PFSK-1 (cell line): Measurements from ENCODE around the gene ARHGEF10L.

Source experiments
- FOXP2 ChIP-seq: optimal IDR thresholded peaks from 2 replicates; pipeline ENCODE3; 2011; ENCODE audit warnings: borderline replicate concordance, control low read depth, inconsistent platforms; ENCODE audit not compliant: insufficient read depth; ENCODE audit errors: extremely low read length, extremely low read depth
- POLR2AphosphoS5 ChIP-seq: IDR thresholded peaks from 2 replicates; pipeline ENCODE4 v1.6.1; 2012; ENCODE audit warnings: low read depth, mild to moderate bottlenecking, control low read depth, low read length, moderate library complexity
- SIN3A ChIP-seq: IDR thresholded peaks from 2 replicates; pipeline ENCODE4 v1.6.1; 2012; ENCODE audit warnings: mild to moderate bottlenecking, low read length, moderate library complexity, borderline replicate concordance; ENCODE audit not compliant: insufficient read depth
- TAF1 ChIP-seq: IDR thresholded peaks from 2 replicates; pipeline ENCODE4 v1.6.1; 2012; ENCODE audit warnings: low read length, control low read depth, borderline replicate concordance; ENCODE audit not compliant: insufficient read depth
- TF ChIP-seq, protein P1 (sequence below), 2 experiments: IDR thresholded peaks; 2 replicates each; pipeline versions ENCODE4 v1.6.1 to v1.8.0; 2011 to 2012; ENCODE audit warnings: low read depth in 2 of 2, low read length in 2 of 2, control low read depth in 1 of 2, inconsistent platforms in 1 of 2, mild to moderate bottlenecking in 1 of 2, moderate library complexity in 1 of 2; ENCODE audit not compliant: insufficient read depth in 1 of 2

DNA sequence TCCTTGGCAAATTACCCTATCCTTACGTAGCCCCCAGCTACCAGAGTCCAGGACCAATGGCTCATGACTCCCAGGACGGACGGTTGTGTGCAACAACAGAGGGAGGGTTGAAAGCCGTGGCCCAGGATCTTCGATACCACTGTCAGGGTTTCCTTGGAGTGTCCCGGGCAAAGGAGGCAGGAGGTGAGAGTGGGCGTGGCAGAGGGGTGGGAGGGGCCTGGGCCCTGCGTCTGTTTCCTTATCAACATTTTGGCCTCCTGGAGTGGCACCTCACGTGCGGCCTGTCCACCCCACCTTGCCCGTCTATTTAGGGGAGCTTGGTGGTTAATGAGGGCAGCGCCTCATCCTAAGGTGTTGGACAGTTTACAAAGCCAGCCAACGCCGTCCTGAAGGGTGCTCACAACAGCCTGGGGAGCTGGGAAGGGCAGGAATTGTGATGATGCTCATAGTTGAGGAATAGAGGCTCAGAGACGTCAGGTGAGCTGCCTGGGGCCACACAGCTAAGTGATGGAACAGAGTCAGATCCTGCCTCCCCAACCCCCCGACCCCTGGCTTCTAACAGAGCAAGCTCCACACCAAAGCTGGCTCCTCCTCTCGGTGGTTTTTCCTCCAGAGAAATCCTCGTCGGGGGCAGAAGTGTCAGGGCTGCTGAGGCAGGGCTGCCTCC lies 17.4 kb upstream of the ARHGEF10L start:
- TF ChIP-seq TAF1 = no peak
- no peak for TF ChIP-seq FOXP2
- TF ChIP-seq POLR2AphosphoS5 = no peak
- TF ChIP-seq, protein P1, sequence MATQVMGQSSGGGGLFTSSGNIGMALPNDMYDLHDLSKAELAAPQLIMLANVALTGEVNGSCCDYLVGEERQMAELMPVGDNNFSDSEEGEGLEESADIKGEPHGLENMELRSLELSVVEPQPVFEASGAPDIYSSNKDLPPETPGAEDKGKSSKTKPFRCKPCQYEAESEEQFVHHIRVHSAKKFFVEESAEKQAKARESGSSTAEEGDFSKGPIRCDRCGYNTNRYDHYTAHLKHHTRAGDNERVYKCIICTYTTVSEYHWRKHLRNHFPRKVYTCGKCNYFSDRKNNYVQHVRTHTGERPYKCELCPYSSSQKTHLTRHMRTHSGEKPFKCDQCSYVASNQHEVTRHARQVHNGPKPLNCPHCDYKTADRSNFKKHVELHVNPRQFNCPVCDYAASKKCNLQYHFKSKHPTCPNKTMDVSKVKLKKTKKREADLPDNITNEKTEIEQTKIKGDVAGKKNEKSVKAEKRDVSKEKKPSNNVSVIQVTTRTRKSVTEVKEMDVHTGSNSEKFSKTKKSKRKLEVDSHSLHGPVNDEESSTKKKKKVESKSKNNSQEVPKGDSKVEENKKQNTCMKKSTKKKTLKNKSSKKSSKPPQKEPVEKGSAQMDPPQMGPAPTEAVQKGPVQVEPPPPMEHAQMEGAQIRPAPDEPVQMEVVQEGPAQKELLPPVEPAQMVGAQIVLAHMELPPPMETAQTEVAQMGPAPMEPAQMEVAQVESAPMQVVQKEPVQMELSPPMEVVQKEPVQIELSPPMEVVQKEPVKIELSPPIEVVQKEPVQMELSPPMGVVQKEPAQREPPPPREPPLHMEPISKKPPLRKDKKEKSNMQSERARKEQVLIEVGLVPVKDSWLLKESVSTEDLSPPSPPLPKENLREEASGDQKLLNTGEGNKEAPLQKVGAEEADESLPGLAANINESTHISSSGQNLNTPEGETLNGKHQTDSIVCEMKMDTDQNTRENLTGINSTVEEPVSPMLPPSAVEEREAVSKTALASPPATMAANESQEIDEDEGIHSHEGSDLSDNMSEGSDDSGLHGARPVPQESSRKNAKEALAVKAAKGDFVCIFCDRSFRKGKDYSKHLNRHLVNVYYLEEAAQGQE (IDR thresholded peaks at IDR 0.05; ENCODE audit: insufficient read depth in 1 of 2, low read depth in 2 of 2, low read length in 2 of 2) = no peak
- no peak for TF ChIP-seq SIN3A
